Upper lobe of left lung (tissue), 4 donors: ENCODE measurements around the gene STAU1.

ENCODE experiments used
- CTCF ChIP-seq, 6 experiments: fragments of 450-650 bp in 4 of 6; fragments of 200-600 bp in 2 of 6; sonication (generic) in 2 of 6; IDR thresholded peaks; one replicate each; pipeline ENCODE4 v1.5.1; 2016 to 2019; ENCODE audit warnings: antibody characterized with exemption in 6 of 6
- EP300 ChIP-seq, 4 donors: sonication (generic); formaldehyde crosslinking; IDR thresholded peaks; one replicate each; pipeline ENCODE4 v1.5.1; 2017; ENCODE audit warnings: antibody characterized with exemption in 4 of 4, control low read depth in 2 of 4
- POLR2A ChIP-seq, 4 donors: fragments of 450-650 bp; IDR thresholded peaks; one replicate each; pipeline ENCODE4 v1.5.1; 2016 to 2017; ENCODE audit warnings: antibody characterized with exemption in 4 of 4, mild to moderate bottlenecking in 2 of 4

GRCh38 chr20:49215232-49215631 is 27.1 kb upstream of the STAU1 start:
- TF ChIP-seq POLR2A (IDR thresholded peaks at IDR 0.05), result no peak
- TF ChIP-seq CTCF (IDR thresholded peaks at IDR 0.05), result no peak
- no peak for TF ChIP-seq EP300 (IDR thresholded peaks at IDR 0.05)
